HEK293 (cell line): Measurements from ENCODE around the gene PKDREJ.

Source experiments
- CTCF ChIA-PET: fragments of 350-600 bp; formaldehyde crosslinking; extraction: SDS; loops from one replicate; lab custom pipeline; 2021; ENCODE audit warnings: antibody characterized with exemption; lab: Yijun Ruan, JAX
- POLR2A ChIA-PET: fragments of 300-600 bp; formaldehyde crosslinking; extraction: SDS; loops from one replicate; lab custom pipeline; 2020; ENCODE audit warnings: antibody characterized with exemption, inconsistent platforms; lab: Yijun Ruan, JAX
- H3K27ac ChIP-seq: fragments of 200-500 bp; sonication (Bioruptor generic); 2 replicates; pipeline ENCODE4 v1.5.1; 2014; ENCODE audit warnings: low read depth, low read length, control low read depth, inconsistent platforms; ENCODE audit errors: extremely low read depth
- H3K36me3 ChIP-seq, 2 experiments: fragments of 200-500 bp in 1 of 2; sonication (Bioruptor generic) in 1 of 2; 1 replicate in 1 of 2; 2 replicates in 1 of 2; pipeline ENCODE4 v1.5.1; 2014 to 2017; ENCODE audit warnings: inconsistent platforms in 2 of 2, low read length in 2 of 2; ENCODE audit not compliant: control insufficient read depth in 2 of 2, insufficient read depth in 1 of 2
- H3K4me1 ChIP-seq: fragments of 200-500 bp; sonication (Bioruptor generic); 2 replicates; pipeline ENCODE4 v1.5.1; 2014; ENCODE audit warnings: mild to moderate bottlenecking, low read length, inconsistent platforms; ENCODE audit not compliant: control insufficient read depth, insufficient read depth
- H3K4me3 ChIP-seq: 2 replicates; pipeline ENCODE4 v1.5.1; 2011; ENCODE audit warnings: low read depth, mild to moderate bottlenecking, control low read depth, low read length, moderate library complexity
- H3K9me3 ChIP-seq: fragments of 200-500 bp; sonication (Bioruptor generic); 2 replicates; pipeline ENCODE4 v1.5.1; 2014; ENCODE audit warnings: low read depth, low read length, inconsistent platforms; ENCODE audit not compliant: control insufficient read depth, insufficient read depth
- GLI2 ChIP-seq: fragments of 450-650 bp; formaldehyde crosslinking; IDR thresholded peaks from 2 replicates; pipeline ENCODE4; 2017; ENCODE audit warnings: missing biosample characterization, missing genetic modification characterization, low read depth, borderline replicate concordance
- GLIS1 ChIP-seq: fragments of 450-650 bp; formaldehyde crosslinking; IDR thresholded peaks from 2 replicates; pipeline ENCODE4 v1.5.1; 2016; ENCODE audit warnings: missing biosample characterization, missing genetic modification characterization
- HOXD13 ChIP-seq: sonication (generic); formaldehyde crosslinking; IDR thresholded peaks from 2 replicates; pipeline ENCODE4 v1.8.0; 2022; ENCODE audit warnings: missing genetic modification reagents, borderline replicate concordance
- IKZF3 ChIP-seq: fragments of 450-650 bp; IDR thresholded peaks from 2 replicates; pipeline ENCODE4 v1.5.0; 2018; ENCODE audit warnings: missing biosample characterization, mild to moderate bottlenecking, missing genetic modification characterization, moderate library complexity
- KLF16 ChIP-seq: fragments of 450-650 bp; formaldehyde crosslinking; IDR thresholded peaks from 2 replicates; pipeline ENCODE4 v1.5.1; 2017; ENCODE audit warnings: missing biosample characterization, missing genetic modification characterization
- MYNN ChIP-seq: fragments of 450-650 bp; formaldehyde crosslinking; IDR thresholded peaks from 2 replicates; pipeline ENCODE4 v1.5.1; 2016; ENCODE audit warnings: missing biosample characterization, missing genetic modification characterization, borderline replicate concordance
- PATZ1 ChIP-seq: fragments of 450-650 bp; formaldehyde crosslinking; IDR thresholded peaks from 2 replicates; pipeline ENCODE4 v1.5.1; 2016; ENCODE audit warnings: missing biosample characterization, missing genetic modification characterization
- REPIN1 ChIP-seq: fragments of 450-650 bp; formaldehyde crosslinking; IDR thresholded peaks from 2 replicates; pipeline ENCODE4 v1.5.1; 2017; ENCODE audit warnings: missing biosample characterization, missing genetic modification characterization, low read depth
- SALL2 ChIP-seq: fragments of 450-650 bp; formaldehyde crosslinking; IDR thresholded peaks from 2 replicates; pipeline ENCODE4 v1.5.0; 2017; ENCODE audit warnings: missing biosample characterization, mild to moderate bottlenecking, missing genetic modification characterization, borderline replicate concordance
- SP3 ChIP-seq: fragments of 450-650 bp; formaldehyde crosslinking; IDR thresholded peaks from 2 replicates; pipeline ENCODE4 v1.5.1; 2016; ENCODE audit warnings: missing biosample characterization, missing genetic modification characterization
- WT1 ChIP-seq: fragments of 450-650 bp; formaldehyde crosslinking; IDR thresholded peaks from 2 replicates; pipeline ENCODE4 v1.5.1; 2016; ENCODE audit warnings: missing biosample characterization, missing genetic modification characterization
- YY1 ChIP-seq: fragments of 450-650 bp; formaldehyde crosslinking; IDR thresholded peaks from 2 replicates; pipeline ENCODE4 v1.5.1; 2018; ENCODE audit warnings: missing biosample characterization, missing genetic modification characterization
- ZBTB1 ChIP-seq: fragments of 450-650 bp; formaldehyde crosslinking; IDR thresholded peaks from 2 replicates; pipeline ENCODE4 v1.5.1; 2016; ENCODE audit warnings: missing biosample characterization, missing genetic modification characterization
- ZBTB11 ChIP-seq: fragments of 450-650 bp; formaldehyde crosslinking; conservative IDR thresholded peaks from 2 replicates; pipeline ENCODE4 v1.5.1; 2016; ENCODE audit warnings: low read depth, missing biosample characterization, missing genetic modification characterization
- ZBTB48 ChIP-seq: fragments of 450-650 bp; formaldehyde crosslinking; IDR thresholded peaks from 2 replicates; pipeline ENCODE4 v1.5.1; 2016; ENCODE audit warnings: missing biosample characterization, missing genetic modification characterization
- ZFP41 ChIP-seq: fragments of 450-650 bp; formaldehyde crosslinking; IDR thresholded peaks from 2 replicates; pipeline ENCODE4 v1.5.1; 2016; ENCODE audit warnings: missing biosample characterization, missing genetic modification characterization, borderline replicate concordance
- ZNF112 ChIP-seq: fragments of 450-650 bp; formaldehyde crosslinking; IDR thresholded peaks from 2 replicates; pipeline ENCODE4 v1.5.0; 2017; ENCODE audit warnings: missing biosample characterization, missing genetic modification characterization
- ZNF175 ChIP-seq: fragments of 450-650 bp; formaldehyde crosslinking; IDR thresholded peaks from 2 replicates; pipeline ENCODE4 v1.5.1; 2016; ENCODE audit warnings: missing biosample characterization, missing genetic modification characterization
- ZNF211 ChIP-seq: fragments of 450-650 bp; formaldehyde crosslinking; IDR thresholded peaks from 2 replicates; pipeline ENCODE4 v1.5.1; 2016; ENCODE audit warnings: low read depth, missing biosample characterization, missing genetic modification characterization
- ZNF266 ChIP-seq: fragments of 450-650 bp; formaldehyde crosslinking; IDR thresholded peaks from 2 replicates; pipeline ENCODE4 v1.5.1; 2016; ENCODE audit warnings: missing biosample characterization, missing genetic modification characterization, low read depth
- ZNF324 ChIP-seq: fragments of 450-650 bp; formaldehyde crosslinking; IDR thresholded peaks from 2 replicates; pipeline ENCODE4 v1.5.1; 2016; ENCODE audit warnings: missing biosample characterization, missing genetic modification characterization
- ZNF433 ChIP-seq: fragments of 450-650 bp; formaldehyde crosslinking; IDR thresholded peaks from 2 replicates; pipeline ENCODE4 v1.5.1; 2016; ENCODE audit warnings: missing biosample characterization, missing genetic modification characterization, low read depth
- ZNF521 ChIP-seq: fragments of 450-650 bp; formaldehyde crosslinking; IDR thresholded peaks from 2 replicates; pipeline ENCODE4 v1.5.1; 2017; ENCODE audit warnings: missing biosample characterization, mild to moderate bottlenecking, missing genetic modification characterization
- ZNF571 ChIP-seq: fragments of 450-650 bp; formaldehyde crosslinking; IDR thresholded peaks from 2 replicates; pipeline ENCODE4 v1.5.0; 2017; ENCODE audit warnings: missing biosample characterization, missing genetic modification characterization
- ZNF610 ChIP-seq: fragments of 450-650 bp; formaldehyde crosslinking; IDR thresholded peaks from 2 replicates; pipeline ENCODE4 v1.5.1; 2016; ENCODE audit warnings: missing biosample characterization, missing genetic modification characterization, borderline replicate concordance
- ZNF660 ChIP-seq: fragments of 450-650 bp; IDR thresholded peaks from 2 replicates; pipeline ENCODE4 v1.5.1; 2018; ENCODE audit warnings: missing biosample characterization, mild to moderate bottlenecking, missing genetic modification characterization
- ZNF76 ChIP-seq: fragments of 450-650 bp; formaldehyde crosslinking; IDR thresholded peaks from 2 replicates; pipeline ENCODE4; 2016; ENCODE audit warnings: low read depth, missing biosample characterization, missing genetic modification characterization, borderline replicate concordance
- ZNF830 ChIP-seq: fragments of 450-650 bp; IDR thresholded peaks from 2 replicates; pipeline ENCODE4 v1.5.0; 2018; ENCODE audit warnings: missing biosample characterization, missing genetic modification characterization, low read depth, mild to moderate bottlenecking, moderate library complexity
- ZNF837 ChIP-seq: fragments of 450-650 bp; formaldehyde crosslinking; IDR thresholded peaks from 2 replicates; pipeline ENCODE4 v1.5.1; 2016; ENCODE audit warnings: missing biosample characterization, missing genetic modification characterization
- ZNF843 ChIP-seq: fragments of 450-650 bp; formaldehyde crosslinking; IDR thresholded peaks from 2 replicates; pipeline ENCODE4 v1.5.1; 2016; ENCODE audit warnings: missing biosample characterization, missing genetic modification characterization

The PKDREJ gene

GRCh38 chr22:46286941-46287872, 24.1 kb upstream of the PKDREJ start:
- H3K4me3 ChIP-seq = no peak overlapping the region
- no peak overlapping the region for H3K27ac ChIP-seq
- POLR2A ChIA-PET = interaction anchor here (0.7 to 1.6 kb wide), 5 partner anchors 8 to 37 kb away, joined by 3 to 5 read pairs (median 4); partner anchors contain the start of genes CDPF1, GTSE1 and TTC38
- TF ChIP-seq MYNN (tag by site-specific recombination) (no peak), ZBTB1 (tag by site-specific recombination) (no peak), SALL2 (no peak), ZNF610 (tag by site-specific recombination) (no peak), ZNF76 (tag by site-specific recombination) (no peak), ZBTB11 (tag by site-specific recombination) (no peak), ZNF324 (tag by site-specific recombination) (no peak), SP3 (tag by site-specific recombination) (no peak), ZNF266 (tag by site-specific recombination) (no peak), ZNF571 (tag by site-specific recombination) (no peak), ZNF837 (tag by site-specific recombination) (no peak), KLF16 (tag by site-specific recombination) (no peak), ZNF112 (tag by site-specific recombination) (no peak), PATZ1 (no peak), ZNF521 (tag by site-specific recombination) (no peak), ZNF175 (no peak)
- CTCF ChIA-PET = interaction anchor here (0.9 kb wide), 1 partner anchor 218 kb away, joined by 3 read pairs; no protein-coding TSS in a partner anchor
- peaks cover 26 to 96% of the 10 kb centered on the region in 2 experiments; a peak in 2 of 3 replicates for H3K36me3 ChIP-seq
- no peaks in the 10 kb centered on the region for H3K4me1 ChIP-seq
- H3K9me3 ChIP-seq = no peaks in the 10 kb centered on the region

GRCh38 chr22:46286006-46286405, 22.9 kb upstream of the PKDREJ start:
- POLR2A ChIA-PET = interaction anchor here (0.6 to 1.6 kb wide), 6 partner anchors 9 to 169 kb away, joined by 3 to 7 read pairs (median 4); partner anchors contain the start of gene GTSE1
- H3K9me3 ChIP-seq = no peaks in the 10 kb centered on the region
- TF ChIP-seq ZNF211 (tag by site-specific recombination) (no peak), ZBTB48 (no peak), REPIN1 (tag by site-specific recombination) (no peak), ZNF843 (no peak), ZNF830 (tag by site-specific recombination) (no peak), ZBTB1 (tag by site-specific recombination) (no peak), HOXD13 (CRISPR knock-in tag) (no peak), IKZF3 (no peak), ZNF660 (tag by site-specific recombination) (no peak), YY1 (no peak), GLIS1 (tag by site-specific recombination) (no peak), GLI2 (tag by site-specific recombination) (no peak), WT1 (no peak), ZNF433 (no peak), ZFP41 (tag by site-specific recombination) (no peak)
- CTCF ChIA-PET = interaction anchor here (0.6 kb wide), 1 partner anchor 82 kb away, joined by 3 read pairs; no protein-coding TSS in a partner anchor
- H3K4me3 ChIP-seq = no peak overlapping the region
- H3K4me1 ChIP-seq = no peaks in the 10 kb centered on the region
- H3K27ac ChIP-seq = no peak overlapping the region
- peaks cover 18 to 96% of the 10 kb centered on the region in 2 experiments; a peak in 2 of 3 replicates for H3K36me3 ChIP-seq
